ENCODE measurements around the gene FOXP1.

FOXP1 gene

DNA sequence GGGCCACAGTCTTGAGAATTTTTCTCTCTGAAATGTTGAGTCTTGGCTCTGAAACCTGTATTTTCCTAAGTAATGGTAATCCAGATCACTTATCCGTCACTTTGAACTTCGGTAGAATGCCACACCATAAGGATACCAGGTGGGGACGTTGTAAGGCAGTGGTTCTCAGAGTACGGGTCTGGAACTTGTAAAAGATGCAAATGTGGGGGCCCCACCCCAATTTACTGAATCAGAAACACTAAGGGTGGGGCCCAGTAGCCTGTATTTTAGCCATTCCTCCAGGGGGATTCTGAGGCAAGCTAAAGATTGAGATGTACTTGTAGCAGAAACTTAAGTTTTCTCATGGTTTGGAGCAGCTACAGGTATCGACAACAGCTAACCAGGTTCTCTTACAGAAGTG, 555.3 kb downstream of the FOXP1 start:
- TF ChIP-seq POLR2AphosphoS5 (IDR thresholded peaks at IDR 0.05; ENCODE audit: low read depth, low read length) = no peak
- no peak for TF ChIP-seq FOXP2 (optimal IDR thresholded peaks at IDR 0.05; ENCODE audit: borderline replicate concordance, extremely low read depth, extremely low read length, insufficient read depth)
- TF ChIP-seq TAF1 (IDR thresholded peaks at IDR 0.05; ENCODE audit: borderline replicate concordance, insufficient read depth, low read length) = no peak
- TF ChIP-seq SIN3A (IDR thresholded peaks at IDR 0.05; ENCODE audit: borderline replicate concordance, insufficient read depth, low read length) = no peak
- TF ChIP-seq, protein P1, sequence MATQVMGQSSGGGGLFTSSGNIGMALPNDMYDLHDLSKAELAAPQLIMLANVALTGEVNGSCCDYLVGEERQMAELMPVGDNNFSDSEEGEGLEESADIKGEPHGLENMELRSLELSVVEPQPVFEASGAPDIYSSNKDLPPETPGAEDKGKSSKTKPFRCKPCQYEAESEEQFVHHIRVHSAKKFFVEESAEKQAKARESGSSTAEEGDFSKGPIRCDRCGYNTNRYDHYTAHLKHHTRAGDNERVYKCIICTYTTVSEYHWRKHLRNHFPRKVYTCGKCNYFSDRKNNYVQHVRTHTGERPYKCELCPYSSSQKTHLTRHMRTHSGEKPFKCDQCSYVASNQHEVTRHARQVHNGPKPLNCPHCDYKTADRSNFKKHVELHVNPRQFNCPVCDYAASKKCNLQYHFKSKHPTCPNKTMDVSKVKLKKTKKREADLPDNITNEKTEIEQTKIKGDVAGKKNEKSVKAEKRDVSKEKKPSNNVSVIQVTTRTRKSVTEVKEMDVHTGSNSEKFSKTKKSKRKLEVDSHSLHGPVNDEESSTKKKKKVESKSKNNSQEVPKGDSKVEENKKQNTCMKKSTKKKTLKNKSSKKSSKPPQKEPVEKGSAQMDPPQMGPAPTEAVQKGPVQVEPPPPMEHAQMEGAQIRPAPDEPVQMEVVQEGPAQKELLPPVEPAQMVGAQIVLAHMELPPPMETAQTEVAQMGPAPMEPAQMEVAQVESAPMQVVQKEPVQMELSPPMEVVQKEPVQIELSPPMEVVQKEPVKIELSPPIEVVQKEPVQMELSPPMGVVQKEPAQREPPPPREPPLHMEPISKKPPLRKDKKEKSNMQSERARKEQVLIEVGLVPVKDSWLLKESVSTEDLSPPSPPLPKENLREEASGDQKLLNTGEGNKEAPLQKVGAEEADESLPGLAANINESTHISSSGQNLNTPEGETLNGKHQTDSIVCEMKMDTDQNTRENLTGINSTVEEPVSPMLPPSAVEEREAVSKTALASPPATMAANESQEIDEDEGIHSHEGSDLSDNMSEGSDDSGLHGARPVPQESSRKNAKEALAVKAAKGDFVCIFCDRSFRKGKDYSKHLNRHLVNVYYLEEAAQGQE (IDR thresholded peaks at IDR 0.05; ENCODE audit: insufficient read depth in 1 of 2, low read depth in 2 of 2, low read length in 2 of 2) = no peak

- TF ChIP-seq, protein P1 (IDR thresholded peaks at IDR 0.05; ENCODE audit: insufficient read depth in 1 of 2, low read depth in 2 of 2, low read length in 2 of 2) = no peak
- TF ChIP-seq POLR2AphosphoS5 (IDR thresholded peaks at IDR 0.05; ENCODE audit: low read depth, low read length) (no peak), SIN3A (IDR thresholded peaks at IDR 0.05; ENCODE audit: borderline replicate concordance, insufficient read depth, low read length) (no peak), TAF1 (IDR thresholded peaks at IDR 0.05; ENCODE audit: borderline replicate concordance, insufficient read depth, low read length) (no peak)
Measured at GRCh38 chr3:71026634-71027578, 556.6 kb downstream of the FOXP1 start.

- TF ChIP-seq POLR2AphosphoS5 (IDR thresholded peaks at IDR 0.05; ENCODE audit: low read depth, low read length) (no peak), FOXP2 (optimal IDR thresholded peaks at IDR 0.05; ENCODE audit: borderline replicate concordance, extremely low read depth, extremely low read length, insufficient read depth) (no peak)
- TF ChIP-seq, protein P1 (IDR thresholded peaks at IDR 0.05; ENCODE audit: insufficient read depth in 1 of 2, low read depth in 2 of 2, low read length in 2 of 2) = no peak
Measured at GRCh38 chr3:71025516-71025915, 558.0 kb downstream of the FOXP1 start.

DNA sequence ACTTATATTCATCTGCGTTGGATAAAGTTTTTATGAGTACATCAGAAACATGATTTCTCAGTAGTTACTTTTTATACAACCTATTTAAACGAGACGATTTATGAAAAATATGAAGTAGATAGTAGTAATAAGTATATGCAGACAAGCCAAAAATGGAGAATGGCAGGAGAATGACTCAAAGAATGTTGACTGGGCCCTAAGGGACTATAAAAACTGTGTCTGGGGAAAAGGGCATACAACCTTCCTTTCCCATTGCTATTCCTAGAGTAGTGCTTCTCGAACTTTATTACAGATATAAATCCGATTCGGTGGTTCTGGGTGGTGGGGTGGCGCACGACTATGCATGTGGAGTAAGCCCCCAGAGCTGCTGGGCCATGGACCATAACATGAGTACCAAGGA, 558.5 kb downstream of the FOXP1 start:
- TF ChIP-seq TAF1 (IDR thresholded peaks at IDR 0.05; ENCODE audit: borderline replicate concordance, insufficient read depth, low read length) (no peak), POLR2AphosphoS5 (IDR thresholded peaks at IDR 0.05; ENCODE audit: low read depth, low read length) (no peak), FOXP2 (optimal IDR thresholded peaks at IDR 0.05; ENCODE audit: borderline replicate concordance, extremely low read depth, extremely low read length, insufficient read depth) (no peak), SIN3A (IDR thresholded peaks at IDR 0.05; ENCODE audit: borderline replicate concordance, insufficient read depth, low read length) (no peak)
- TF ChIP-seq, protein P1 (IDR thresholded peaks at IDR 0.05; ENCODE audit: insufficient read depth in 1 of 2, low read depth in 2 of 2, low read length in 2 of 2) = no peak
